ENCODE results near the gene PDE11A. TPM values are rescaled to one million over a fixed set of nuclear protein-coding genes. Genes with fewer than 3 reads are reported as not detected.

The PDE11A gene
- total RNA-seq, 1 experiment from 2014 or later = 0.13 TPM

DNA sequence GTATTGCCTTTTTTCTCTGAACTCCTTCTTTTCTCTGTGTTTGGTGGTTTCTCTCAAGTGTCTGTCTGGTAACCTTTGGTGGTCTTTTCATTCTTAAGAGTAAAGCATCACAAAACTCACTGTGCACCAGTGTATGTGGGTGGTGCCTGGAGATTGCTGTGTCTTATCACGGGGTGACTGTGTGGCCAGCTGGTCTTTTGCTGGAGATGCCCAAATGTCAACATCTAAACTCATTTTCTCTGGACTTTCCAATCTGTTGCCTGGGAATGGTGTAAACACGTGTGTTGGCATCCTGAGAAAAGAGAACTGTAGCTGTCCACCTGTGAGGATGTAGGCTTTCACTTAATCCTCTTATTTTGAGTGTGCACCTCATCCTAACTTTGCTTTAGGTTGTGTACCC is 356.8 kb downstream of the PDE11A start:
- H4K91ac ChIP-seq (ENCODE audit: insufficient read length, low read depth, low read length) = no peak overlapping the region
- H2BK12ac ChIP-seq (ENCODE audit: insufficient read length, low read depth, low read length) = no peak overlapping the region
- no peak overlapping the region for H3K9ac ChIP-seq (ENCODE audit: extremely low read depth, insufficient read length, low read length)
- no peak overlapping the region for H3K14ac ChIP-seq (ENCODE audit: insufficient read depth, low read length)
- no peak overlapping the region for H2BK15ac ChIP-seq (ENCODE audit: low read depth, low read length)
- no peak overlapping the region for H3K23ac ChIP-seq (ENCODE audit: insufficient read length, low read depth, low read length)
- no peak overlapping the region for H3K27ac Mint-ChIP-seq
- H3K36me3 Mint-ChIP-seq (ENCODE audit: insufficient read depth in 1 of 3, low read depth in 3 of 3) = no peaks in the 10 kb centered on the region
- H3K9me3 ChIP-seq (ENCODE audit: control insufficient read depth, low read depth, low read length) = no peaks in the 10 kb centered on the region
- no peaks in the 10 kb centered on the region; the same call in 1 of the 2 replicates for H3K4me1 ChIP-seq (ENCODE audit: insufficient read depth, low read length)
- H4K20me1 ChIP-seq (ENCODE audit: control insufficient read depth, insufficient read depth, insufficient read length) = no peaks in the 10 kb centered on the region
- no peak overlapping the region for H3K4me2 ChIP-seq (ENCODE audit: insufficient read depth, insufficient read length, low read length)
- H3K4me3 Mint-ChIP-seq = no peak overlapping the region
- H3K79me2 ChIP-seq (ENCODE audit: insufficient read depth, low read length) = no peaks in the 10 kb centered on the region
- no peak overlapping the region for H4K8ac ChIP-seq (replicated peaks; ENCODE audit: insufficient read length, low read depth, low read length)
- no peaks in the 10 kb centered on the region for H3K23me2 ChIP-seq (ENCODE audit: insufficient read length, low read depth, low read length, poor library complexity, severe bottlenecking)
- TF ChIP-seq, protein P1, sequence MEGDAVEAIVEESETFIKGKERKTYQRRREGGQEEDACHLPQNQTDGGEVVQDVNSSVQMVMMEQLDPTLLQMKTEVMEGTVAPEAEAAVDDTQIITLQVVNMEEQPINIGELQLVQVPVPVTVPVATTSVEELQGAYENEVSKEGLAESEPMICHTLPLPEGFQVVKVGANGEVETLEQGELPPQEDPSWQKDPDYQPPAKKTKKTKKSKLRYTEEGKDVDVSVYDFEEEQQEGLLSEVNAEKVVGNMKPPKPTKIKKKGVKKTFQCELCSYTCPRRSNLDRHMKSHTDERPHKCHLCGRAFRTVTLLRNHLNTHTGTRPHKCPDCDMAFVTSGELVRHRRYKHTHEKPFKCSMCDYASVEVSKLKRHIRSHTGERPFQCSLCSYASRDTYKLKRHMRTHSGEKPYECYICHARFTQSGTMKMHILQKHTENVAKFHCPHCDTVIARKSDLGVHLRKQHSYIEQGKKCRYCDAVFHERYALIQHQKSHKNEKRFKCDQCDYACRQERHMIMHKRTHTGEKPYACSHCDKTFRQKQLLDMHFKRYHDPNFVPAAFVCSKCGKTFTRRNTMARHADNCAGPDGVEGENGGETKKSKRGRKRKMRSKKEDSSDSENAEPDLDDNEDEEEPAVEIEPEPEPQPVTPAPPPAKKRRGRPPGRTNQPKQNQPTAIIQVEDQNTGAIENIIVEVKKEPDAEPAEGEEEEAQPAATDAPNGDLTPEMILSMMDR (conservative IDR thresholded peaks at IDR 0.05) = no peak
- H3K27me3 Mint-ChIP-seq (ENCODE audit: low read depth) = peaks cover 36% of the 10 kb centered on the region
- H3T11ph ChIP-seq (ENCODE audit: low read length) = no peak overlapping the region
- no peak overlapping the region for H2BK120ac ChIP-seq (ENCODE audit: low read depth, low read length, poor library complexity, severe bottlenecking)
- no peaks in the 10 kb centered on the region; the same call in 1 of the 2 replicates for H3K27me3 ChIP-seq (ENCODE audit: insufficient read depth, low read length)
- no peak overlapping the region for H3K18ac ChIP-seq (ENCODE audit: insufficient read length, low read depth, low read length)
- no peak overlapping the region for H3K4ac ChIP-seq (ENCODE audit: low read depth, low read length)
- no peak for DNase-seq
- H2AFZ ChIP-seq (ENCODE audit: low read length) = no peak overlapping the region
- no peak overlapping the region for H2BK20ac ChIP-seq (ENCODE audit: low read depth, low read length, poor library complexity, severe bottlenecking)
- H3K9me3 Mint-ChIP-seq = no peaks in the 10 kb centered on the region
- WGBS (ENCODE audit: extremely low coverage, insufficient read length, low lambda C conversion rate) = no CpG with 5 or more reads among the region's 2 CpGs
- H2BK5ac ChIP-seq (ENCODE audit: insufficient read length, low read length) = no peak overlapping the region
- peaks cover 4 to 8% of the 10 kb centered on the region in 2 experiments; a peak in 2 of 4 replicates for H3K4me1 Mint-ChIP-seq
- H3K79me1 ChIP-seq (ENCODE audit: insufficient read depth, low read depth, low read length, poor library complexity, severe bottlenecking) = no peaks in the 10 kb centered on the region
- H3K27ac ChIP-seq (ENCODE audit: insufficient read length, low read depth, low read length) = no peak overlapping the region
- no peak overlapping the region for H2AK5ac ChIP-seq (ENCODE audit: insufficient read length, low read length)
- no peak overlapping the region for H3K56ac ChIP-seq (ENCODE audit: insufficient read length, low read depth, low read length)
- H4K5ac ChIP-seq (ENCODE audit: insufficient read length, low read depth, low read length) = no peak overlapping the region
